ENCODE data around the gene PIBF1. TPM values are rescaled to one million over a fixed set of nuclear protein-coding genes. Genes with fewer than 3 reads are reported as not detected.

Gene PIBF1
- total RNA-seq, 1 experiment from 2014 or later = 12.5 TPM

DNA sequence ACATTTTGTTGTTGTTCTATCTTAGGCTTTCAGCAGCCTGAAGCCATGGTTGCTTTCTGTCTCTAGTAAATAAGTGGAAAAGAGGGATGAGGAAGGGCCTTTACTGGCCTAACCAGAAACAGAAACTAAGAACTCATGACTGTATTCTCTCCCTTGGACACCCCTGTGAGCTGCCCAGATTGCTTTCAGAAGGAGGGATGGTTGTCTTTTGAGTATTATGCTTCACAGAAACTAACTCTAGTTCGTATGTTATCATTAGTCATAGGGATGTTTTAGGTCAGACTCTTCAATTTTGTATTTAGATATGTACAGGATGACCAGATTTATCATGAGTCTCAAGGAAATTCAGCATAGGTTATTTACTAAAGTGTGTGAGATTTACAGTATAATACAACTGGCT is 36.7 kb upstream of the PIBF1 start:
- H3K4me1 Mint-ChIP-seq (ENCODE audit: low read depth, unreplicated experiment) = no peaks in the 10 kb centered on the region
- no peaks in the 10 kb centered on the region for H3K27me3 Mint-ChIP-seq (ENCODE audit: unreplicated experiment)
- H3K9me3 Mint-ChIP-seq (ENCODE audit: low read depth, unreplicated experiment) = no peaks in the 10 kb centered on the region
- H3K4me3 Mint-ChIP-seq (ENCODE audit: low read depth, unreplicated experiment) = no peak overlapping the region
- no peak for DNase-seq
- peaks cover 1% of the 10 kb centered on the region for H3K36me3 Mint-ChIP-seq (ENCODE audit: insufficient read depth, unreplicated experiment)
- H3K27ac Mint-ChIP-seq (ENCODE audit: unreplicated experiment) = no peak overlapping the region
- no peak for TF ChIP-seq CTCF (IDR thresholded peaks at IDR 0.05; ENCODE audit: unreplicated experiment)
- no TSS peak for BruUV-seq (replicated peaks)
- intact Hi-C loops (cut with micrococcal nuclease; ENCODE audit: unreplicated experiment) = no loop called here
- CTCF ChIA-PET = no interaction called here

GRCh38 chr13:72751220-72751619 is 30.7 kb upstream of the PIBF1 start:
- intact Hi-C loops (cut with micrococcal nuclease; ENCODE audit: unreplicated experiment) = no loop called here
- no peak for DNase-seq
- CTCF ChIA-PET = no interaction called here
- no TSS peak for BruUV-seq (replicated peaks)
- H3K9me3 Mint-ChIP-seq (ENCODE audit: low read depth, unreplicated experiment) = no peaks in the 10 kb centered on the region
- no peak overlapping the region for H3K4me3 Mint-ChIP-seq (ENCODE audit: low read depth, unreplicated experiment)
- H3K36me3 Mint-ChIP-seq (ENCODE audit: insufficient read depth, unreplicated experiment) = peaks cover 14% of the 10 kb centered on the region
- H3K4me1 Mint-ChIP-seq (ENCODE audit: low read depth, unreplicated experiment) = no peaks in the 10 kb centered on the region
- H3K27ac Mint-ChIP-seq (ENCODE audit: unreplicated experiment) = no peak overlapping the region
- no peak for TF ChIP-seq CTCF (IDR thresholded peaks at IDR 0.05; ENCODE audit: unreplicated experiment)
- H3K27me3 Mint-ChIP-seq (ENCODE audit: unreplicated experiment) = no peaks in the 10 kb centered on the region

DNA sequence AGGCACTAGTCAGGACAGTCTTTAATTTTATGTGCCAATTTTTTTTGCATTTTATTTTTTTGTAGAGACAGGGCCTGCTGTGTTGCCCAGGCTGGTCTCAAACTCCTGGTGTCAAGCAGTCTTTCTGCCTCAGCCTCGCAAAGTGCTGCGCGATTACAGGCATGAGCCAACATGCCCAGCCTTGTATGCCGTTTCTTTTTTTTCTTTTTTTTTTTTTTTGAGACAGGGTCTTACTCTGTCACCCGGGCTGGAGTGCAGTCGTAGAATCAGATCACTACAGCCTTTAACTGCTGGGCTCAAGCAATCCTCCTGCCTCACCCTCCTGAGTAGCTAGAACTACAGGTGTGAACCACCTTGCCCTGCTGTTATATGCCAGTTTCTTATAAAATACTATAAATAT is 27.8 kb upstream of the PIBF1 start:
- no peak for DNase-seq
- BruUV-seq (replicated peaks) = no TSS peak
- intact Hi-C loops (cut with micrococcal nuclease; ENCODE audit: unreplicated experiment) = no loop called here
- CTCF ChIA-PET = interaction anchor here (0.6 kb wide), 1 partner anchor 947 kb away, joined by 3 read pairs; no protein-coding TSS in a partner anchor
- H3K27me3 Mint-ChIP-seq (ENCODE audit: unreplicated experiment) = no peaks in the 10 kb centered on the region
- TF ChIP-seq CTCF (IDR thresholded peaks at IDR 0.05; ENCODE audit: unreplicated experiment) = no peak
- H3K9me3 Mint-ChIP-seq (ENCODE audit: low read depth, unreplicated experiment) = no peaks in the 10 kb centered on the region
- H3K36me3 Mint-ChIP-seq (ENCODE audit: insufficient read depth, unreplicated experiment) = peaks cover 18% of the 10 kb centered on the region
- no peaks in the 10 kb centered on the region for H3K4me1 Mint-ChIP-seq (ENCODE audit: low read depth, unreplicated experiment)
- H3K4me3 Mint-ChIP-seq (ENCODE audit: low read depth, unreplicated experiment) = no peak overlapping the region
- H3K27ac Mint-ChIP-seq (ENCODE audit: unreplicated experiment) = no peak overlapping the region

DNA sequence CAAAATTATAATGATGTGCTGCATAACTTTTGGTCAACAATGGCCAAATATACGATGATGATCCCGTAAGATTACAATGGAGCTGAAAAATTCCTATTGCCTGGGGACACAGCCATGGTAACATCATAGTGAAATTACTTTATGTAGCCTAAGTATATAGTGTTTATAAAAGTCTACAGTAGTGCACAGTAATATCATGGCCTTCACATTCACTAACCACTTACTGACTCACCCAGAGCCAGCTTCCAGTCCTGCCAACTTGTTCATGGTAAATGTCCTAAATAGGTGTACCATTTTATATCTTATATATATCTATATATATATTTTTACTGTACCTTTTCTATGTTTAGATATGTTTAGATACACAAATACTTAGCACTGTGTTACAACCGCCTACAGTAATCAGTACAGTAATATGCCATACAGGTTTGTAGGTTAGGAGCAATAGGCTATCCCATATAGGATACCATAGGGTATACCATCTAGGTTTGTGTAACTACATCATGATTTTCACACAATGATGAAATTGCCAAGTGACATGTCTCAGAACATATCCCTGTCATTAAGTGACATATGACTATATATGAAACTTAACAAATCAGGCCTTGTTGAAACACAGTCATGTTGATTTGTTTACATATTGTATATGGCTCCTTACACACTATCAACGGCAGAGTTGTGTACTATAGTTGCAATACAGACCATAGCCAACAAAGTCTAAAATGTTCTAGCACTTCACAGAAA is 24.0 kb upstream of the PIBF1 start:
- Mint-ChIP-seq H3K27ac (ENCODE audit: unreplicated experiment) (no peak overlapping the region), H3K4me3 (ENCODE audit: low read depth, unreplicated experiment) (no peak overlapping the region), H3K27me3 (ENCODE audit: unreplicated experiment) (no peaks in the 10 kb centered on the region), H3K36me3 (ENCODE audit: insufficient read depth, unreplicated experiment) (peaks cover 8% of the 10 kb centered on the region), H3K9me3 (ENCODE audit: low read depth, unreplicated experiment) (no peaks in the 10 kb centered on the region), H3K4me1 (ENCODE audit: low read depth, unreplicated experiment) (no peaks in the 10 kb centered on the region)
- DNase-seq = no peak
- no TSS peak for BruUV-seq (replicated peaks)
- TF ChIP-seq CTCF (IDR thresholded peaks at IDR 0.05; ENCODE audit: unreplicated experiment) = no peak
- intact Hi-C loops (cut with micrococcal nuclease; ENCODE audit: unreplicated experiment) = no loop called here
- CTCF ChIA-PET = interaction anchor here (0.7 kb wide), 1 partner anchor 204 kb away, joined by 4 read pairs; no protein-coding TSS in a partner anchor

Measured in Calu3 (cell line).